NCI-H1436 treated with DMSO at 0.1 percent for 48 hours (cell line): ENCODE data around the gene GBF1.
"Not testable (repeated sequence)": the region's sequence is repeated elsewhere in the genome, so short reads cannot be mapped to it uniquely, and the experiment has no call there.

ENCODE experiments used
- DNase-seq: peaks from one replicate; lab custom pipeline; 2025; lab: John Stamatoyannopoulos, UW

The GBF1 gene

GRCh38 chr10:102234888-102235597 lies 10.3 kb upstream of the GBF1 start:
- DNase-seq, result no peak

GRCh38 chr10:102235598-102235920 lies 9.8 kb upstream of the GBF1 start:
- no peak for DNase-seq

- DNase-seq, result no peak
Measured at GRCh38 chr10:102236006-102236405, 9.3 kb upstream of the GBF1 start.

- no peak for DNase-seq
Measured at GRCh38 chr10:102237711-102238252, 7.5 kb upstream of the GBF1 start.

- DNase-seq, result no peak
Measured at GRCh38 chr10:102240467-102241031, 4.8 kb upstream of the GBF1 start.

GRCh38 chr10:102241032-102241443 lies 4.3 kb upstream of the GBF1 start:
- DNase-seq, result no peak

- DNase-seq, result peak; percentile 43
Measured at GRCh38 chr10:102241444-102242117, 3.8 kb upstream of the GBF1 start, which contains the start of gene PITX3. TSS of gene PITX3 (minus strand) at chr10:102241512. CDS start at chr10:102232080, 9,432 bp downstream.

- no peak for DNase-seq
Measured at GRCh38 chr10:102242118-102242485, 3.2 kb upstream of the GBF1 start.

- no peak for DNase-seq
Measured at GRCh38 chr10:102243309-102243708, 2.0 kb upstream of the GBF1 start.

GRCh38 chr10:102245932-102246251 lies 560 bp downstream of the GBF1 start:
- DNase-seq, result no peak

GRCh38 chr10:102246261-102246660 lies 929 bp downstream of the GBF1 start:
- DNase-seq, result no peak

GRCh38 chr10:102247734-102248133 lies 2.4 kb downstream of the GBF1 start:
- no peak for DNase-seq

GRCh38 chr10:102252508-102252907 lies 7.2 kb downstream of the GBF1 start:
- not testable (repeated sequence) for DNase-seq

GRCh38 chr10:102254426-102254825 lies 9.1 kb downstream of the GBF1 start:
- no peak for DNase-seq

GRCh38 chr10:102255404-102255803 lies 10.1 kb downstream of the GBF1 start:
- no peak for DNase-seq

- no peak for DNase-seq
Measured at GRCh38 chr10:102261196-102261595, 15.9 kb downstream of the GBF1 start.

- DNase-seq, result no peak
Measured at GRCh38 chr10:102261842-102262241, 16.5 kb downstream of the GBF1 start.

- no peak for DNase-seq
Measured at GRCh38 chr10:102262744-102263370, 17.5 kb downstream of the GBF1 start.

GRCh38 chr10:102264371-102264770 lies 19.0 kb downstream of the GBF1 start:
- DNase-seq, result no peak

- no peak for DNase-seq
Measured at GRCh38 chr10:102266670-102267069, 21.3 kb downstream of the GBF1 start.

- DNase-seq, result no peak
Measured at GRCh38 chr10:102267748-102268147, 22.4 kb downstream of the GBF1 start.

GRCh38 chr10:102268375-102268888 lies 23.1 kb downstream of the GBF1 start:
- DNase-seq, result no peak

- DNase-seq, result no peak
Measured at GRCh38 chr10:102269017-102269416, 23.7 kb downstream of the GBF1 start.
